Thymus (tissue), 11 donors: Measurements from ENCODE around the gene ABCA4. TPM values are rescaled to one million over a fixed set of nuclear protein-coding genes. Genes with fewer than 3 reads are reported as not detected.

ENCODE experiments used
- DNase-seq, 9 donors: peaks; one replicate each; pipeline ENCODE4 v3.0.0-alpha.2; 2013; ENCODE audit warnings: low spot score in 9 of 9, low read depth in 6 of 9, missing footprints in 1 of 9
- H3K27ac ChIP-seq, 2 donors: one replicate each; pipeline ENCODE4 v1.5.1; 2013; ENCODE audit warnings: control low read depth in 1 of 2, low read depth in 1 of 2, low read length in 1 of 2, mild to moderate bottlenecking in 1 of 2, moderate library complexity in 1 of 2
- H3K27me3 ChIP-seq, 2 donors: one replicate each; pipeline ENCODE4 v1.5.1; 2013; ENCODE audit warnings: low read length in 1 of 2; ENCODE audit not compliant: control insufficient read depth in 2 of 2, insufficient read depth in 1 of 2
- H3K36me3 ChIP-seq, 2 donors: one replicate each; pipeline ENCODE4 v1.5.1; 2013; ENCODE audit warnings: low read length in 1 of 2, mild to moderate bottlenecking in 1 of 2, moderate library complexity in 1 of 2; ENCODE audit not compliant: control insufficient read depth in 2 of 2, insufficient read depth in 2 of 2
- H3K4me1 ChIP-seq, 2 donors: one replicate each; pipeline ENCODE4 v1.5.1; 2013; ENCODE audit warnings: low read length in 2 of 2; ENCODE audit not compliant: control insufficient read depth in 2 of 2, insufficient read depth in 2 of 2
- H3K4me3 ChIP-seq, 2 donors: one replicate each; pipeline ENCODE4 v1.5.1; 2013; ENCODE audit warnings: low read length in 2 of 2, control low read depth in 1 of 2, mild to moderate bottlenecking in 1 of 2
- H3K9me3 ChIP-seq, 2 donors: one replicate each; pipeline ENCODE4 v1.5.1; 2013; ENCODE audit warnings: low read length in 1 of 2, mild to moderate bottlenecking in 1 of 2; ENCODE audit not compliant: control insufficient read depth in 2 of 2, insufficient read depth in 1 of 2
- WGBS: extraction: QIAGEN DNeasy Blood & Tissue Kit; methylation state at CpG from one replicate; pipeline ENCODE4 v1.1.7; 2013; 5-methylcytosine and 5-hydroxymethylcytosine counted together
- polyA plus RNA-seq: library from polyadenylated mRNA; stranded (reverse); fragments of 200-250 nt; gene quantifications from one replicate; pipeline ENCODE4 v1.2.3, GENCODE V29; 2013
- total RNA-seq: library from RNA; stranded (reverse); fragments of 120-200 nt; gene quantifications from one replicate; pipeline ENCODE4 v1.2.4, GENCODE V29; 2013
- donor health status: healthy.

Gene ABCA4
- total and polyA plus RNA-seq, 2 donors: 0.24 to 2.0 TPM

DNA sequence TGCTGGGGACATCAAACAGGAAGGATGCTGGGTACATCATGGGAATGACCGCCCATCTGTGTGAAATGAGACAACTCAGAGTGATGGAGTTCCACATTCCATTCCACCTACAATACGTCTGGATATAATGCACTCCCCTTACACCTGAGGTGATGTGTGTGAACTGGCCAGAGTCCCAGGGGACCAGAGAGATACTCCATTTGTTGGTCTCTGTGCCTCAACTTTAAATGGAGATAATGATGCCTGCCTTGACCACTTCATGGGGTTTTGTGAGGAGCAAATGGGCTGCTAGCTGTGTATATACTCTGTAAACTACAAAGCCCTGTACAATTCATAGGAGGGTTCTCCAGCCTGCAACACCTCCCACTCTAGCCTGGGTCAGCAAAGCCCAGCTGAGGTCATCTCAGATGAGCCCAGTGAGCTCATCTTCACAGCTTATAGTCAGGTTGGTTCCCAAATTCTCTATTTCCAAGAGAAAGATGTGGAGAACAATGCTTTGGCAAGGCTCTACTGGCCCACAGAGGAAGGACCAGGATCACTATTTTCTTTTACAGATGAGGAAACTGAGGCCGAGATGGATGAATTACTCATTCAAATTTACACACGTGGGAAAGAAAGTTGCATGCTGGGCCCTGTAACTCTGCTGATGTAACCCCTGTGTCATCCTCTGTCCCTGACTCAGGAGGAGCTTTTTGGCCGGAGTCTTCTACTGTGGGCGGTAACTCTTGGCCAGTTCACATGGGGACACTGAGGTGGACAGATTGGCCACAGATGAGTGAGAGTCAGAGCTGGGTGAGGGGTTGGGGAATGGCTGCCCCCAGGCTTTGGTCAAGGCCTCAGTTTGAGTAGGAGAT, 106.1 kb downstream of the ABCA4 start:
- WGBS: 95% methylated on average over 6 of the region's 6 CpGs
- Histone ChIP-seq H3K27me3 (no peaks in the 10 kb centered on the region), H3K4me3 (no peak overlapping the region), H3K9me3 (no peaks in the 10 kb centered on the region), H3K4me1 (no peaks in the 10 kb centered on the region), H3K36me3 (no peaks in the 10 kb centered on the region), H3K27ac (no peak overlapping the region)
- no peak for DNase-seq

DNA sequence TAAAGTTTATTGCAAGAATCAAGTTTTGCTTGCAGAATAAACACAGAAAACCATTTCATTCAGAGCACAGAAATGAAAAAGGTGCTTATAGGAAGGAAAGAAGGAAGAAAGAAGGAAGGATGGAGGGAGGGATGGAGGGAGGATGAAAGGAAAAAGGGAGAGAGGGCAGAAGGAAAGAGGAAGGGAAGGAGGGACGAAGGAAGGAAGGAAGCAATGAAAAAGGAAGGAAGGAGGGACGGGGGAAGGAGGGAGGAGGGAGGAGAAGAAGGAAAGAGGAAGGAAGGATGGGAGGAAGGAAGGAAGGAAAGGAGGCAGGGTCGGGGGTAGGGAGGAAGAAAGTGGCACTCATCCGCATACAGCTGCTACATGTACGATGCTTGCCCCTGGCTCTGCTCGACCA, 106.9 kb downstream of the ABCA4 start:
- Histone ChIP-seq H3K27me3 (no peaks in the 10 kb centered on the region), H3K9me3 (no peaks in the 10 kb centered on the region), H3K36me3 (no peaks in the 10 kb centered on the region), H3K27ac (no peak overlapping the region), H3K4me3 (no peak overlapping the region), H3K4me1 (no peaks in the 10 kb centered on the region)
- DNase-seq: no peak
- 54% methylated on average over 6 of the region's 6 CpGs for WGBS

DNA sequence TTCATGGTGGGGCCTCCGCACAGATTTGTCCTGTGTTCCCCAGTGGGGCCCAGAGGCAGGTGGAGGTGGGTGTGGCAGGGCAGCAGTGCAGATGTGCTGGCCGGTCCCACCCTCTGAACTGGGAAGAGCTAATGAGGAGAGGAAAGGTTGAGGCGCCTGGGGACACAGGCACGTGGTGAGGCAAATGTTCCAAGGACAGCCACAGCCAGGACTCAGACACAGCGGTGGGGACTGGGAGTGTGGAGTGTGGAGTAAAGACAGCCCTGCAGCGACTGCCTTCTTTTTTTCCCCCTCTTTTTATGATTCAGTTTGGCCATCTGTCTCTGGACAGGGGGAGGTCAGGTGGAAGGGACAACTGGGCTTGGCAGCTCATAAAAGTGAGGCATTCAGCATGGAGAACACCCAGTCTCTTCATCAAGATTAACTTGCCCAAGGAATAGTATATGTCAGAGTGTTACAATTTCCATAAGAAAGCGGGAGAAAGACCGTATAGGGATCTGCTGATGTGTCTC, 107.5 kb downstream of the ABCA4 start:
- no peak for DNase-seq
- H3K36me3 ChIP-seq: no peaks in the 10 kb centered on the region
- WGBS: 91% methylated on average over 8 of the region's 8 CpGs

DNA sequence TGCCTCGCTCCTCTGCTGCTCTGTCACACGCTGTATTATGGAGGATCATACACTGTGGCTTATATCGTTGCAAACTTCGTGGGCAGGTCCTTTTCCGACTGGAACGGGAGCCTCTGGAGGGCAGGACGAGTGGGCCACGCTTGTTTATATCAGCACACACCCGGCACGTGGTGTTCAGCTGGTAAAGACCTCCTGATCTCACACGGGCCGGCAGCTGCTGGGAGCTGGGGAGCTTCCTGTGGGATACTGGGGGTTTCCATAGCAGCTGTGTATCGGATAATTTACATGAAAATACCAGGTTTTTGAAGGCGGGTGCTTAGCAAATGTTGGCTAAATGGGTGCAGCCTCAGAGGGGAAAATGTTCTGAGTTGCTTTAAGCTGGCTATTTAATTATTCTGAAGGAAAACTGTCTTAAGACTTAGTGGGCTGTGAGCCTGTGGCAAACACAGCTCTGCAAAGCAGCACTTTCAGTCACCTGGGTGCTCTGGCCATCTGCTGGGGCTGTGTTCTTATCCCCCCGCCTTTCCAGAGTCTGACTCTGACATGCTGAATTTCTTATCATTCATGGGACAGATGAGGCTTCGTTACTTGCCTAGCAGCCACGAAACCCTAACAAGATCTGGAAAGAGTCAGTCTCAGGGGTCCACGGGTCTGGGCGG, 108.1 kb downstream of the ABCA4 start:
- no peak for DNase-seq
- Histone ChIP-seq H3K27ac (no peak overlapping the region), H3K4me1 (no peaks in the 10 kb centered on the region), H3K36me3 (no peaks in the 10 kb centered on the region), H3K4me3 (no peak overlapping the region), H3K27me3 (no peaks in the 10 kb centered on the region), H3K9me3 (no peaks in the 10 kb centered on the region)
- 76% methylated on average over 19 of the region's 19 CpGs for WGBS

More for the DNA sequence above, 107.5 kb downstream of the ABCA4 start:
- Histone ChIP-seq H3K4me1 (no peaks in the 10 kb centered on the region), H3K4me3 (no peak overlapping the region), H3K27me3 (no peaks in the 10 kb centered on the region), H3K9me3 (no peaks in the 10 kb centered on the region), H3K27ac (no peak overlapping the region)

DNA sequence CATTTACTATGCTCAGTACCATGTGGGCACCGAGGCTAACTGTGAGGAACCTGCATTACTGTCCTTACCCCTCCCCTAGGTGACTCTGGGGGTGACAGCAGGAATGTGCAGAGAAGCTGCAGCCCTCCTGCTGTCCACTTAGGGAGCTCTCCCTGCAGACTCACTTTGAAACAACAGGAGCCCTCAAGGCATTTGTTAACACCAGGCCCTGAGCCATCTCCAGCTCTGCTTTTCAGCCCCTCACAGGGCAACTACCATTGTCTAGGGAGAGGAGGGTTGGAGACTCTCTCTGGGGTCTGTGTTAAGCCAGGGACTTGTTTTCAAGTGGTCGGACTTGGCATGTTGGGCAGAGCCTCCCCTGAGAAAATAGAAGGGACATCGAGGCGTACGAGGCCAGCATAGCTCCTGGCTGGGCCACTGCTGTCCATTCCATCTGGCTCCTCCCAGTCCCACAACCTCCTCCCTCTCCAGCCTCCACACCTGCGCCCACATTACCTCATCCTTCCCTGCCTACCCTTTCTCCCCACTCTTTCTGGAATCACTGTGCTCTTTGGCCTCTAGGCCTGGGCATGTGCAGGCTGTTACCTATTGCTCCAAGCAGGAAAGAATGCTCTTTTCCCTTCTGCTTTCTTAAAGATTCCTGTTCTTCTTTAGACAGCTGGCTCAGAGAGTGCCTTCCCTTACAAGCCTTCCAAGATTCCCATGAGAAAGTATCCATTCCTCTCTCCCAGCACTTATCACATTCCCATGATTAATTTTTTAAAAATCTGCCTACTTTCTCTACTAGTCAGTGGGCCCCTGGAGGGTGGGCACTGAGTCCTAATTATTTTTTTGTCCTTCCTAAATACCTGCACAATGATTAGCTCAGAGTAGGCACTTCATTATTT, 109.0 kb downstream of the ABCA4 start:
- no peaks in the 10 kb centered on the region for H3K36me3 ChIP-seq
- no peak overlapping the region for H3K27ac ChIP-seq
- 94% methylated on average over 6 of the region's 6 CpGs for WGBS
- no peaks in the 10 kb centered on the region for H3K27me3 ChIP-seq
- DNase-seq: no peak
- H3K4me3 ChIP-seq: no peak overlapping the region
- H3K4me1 ChIP-seq: no peaks in the 10 kb centered on the region
- H3K9me3 ChIP-seq: no peaks in the 10 kb centered on the region

DNA sequence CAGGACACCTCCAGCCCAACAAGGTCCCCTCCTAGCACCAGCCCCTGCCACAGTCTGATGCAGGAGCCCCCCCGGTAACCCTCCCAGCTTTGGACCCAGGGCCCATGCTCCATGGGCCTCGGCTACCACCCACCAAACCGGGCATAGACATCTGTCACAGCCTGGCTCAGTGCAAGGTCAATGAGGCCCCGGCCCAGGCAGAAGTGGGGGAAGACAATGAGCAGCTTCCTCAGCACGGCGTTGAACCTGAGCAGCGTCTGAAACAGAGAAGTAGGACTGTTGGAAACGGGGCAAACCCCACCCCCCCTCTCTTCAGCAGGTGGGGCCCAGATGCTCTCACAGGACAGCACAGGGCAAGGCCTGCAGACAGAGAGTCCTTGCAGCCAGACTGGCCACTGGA, 109.8 kb downstream of the ABCA4 start:
- DNase-seq: no peak
- H3K36me3 ChIP-seq: no peaks in the 10 kb centered on the region
- H3K4me3 ChIP-seq: no peak overlapping the region
- no peaks in the 10 kb centered on the region for H3K9me3 ChIP-seq
- no peaks in the 10 kb centered on the region for H3K4me1 ChIP-seq
- no peak overlapping the region for H3K27ac ChIP-seq
- H3K27me3 ChIP-seq: no peaks in the 10 kb centered on the region
- WGBS: 94% methylated on average over 8 of the region's 8 CpGs

DNA sequence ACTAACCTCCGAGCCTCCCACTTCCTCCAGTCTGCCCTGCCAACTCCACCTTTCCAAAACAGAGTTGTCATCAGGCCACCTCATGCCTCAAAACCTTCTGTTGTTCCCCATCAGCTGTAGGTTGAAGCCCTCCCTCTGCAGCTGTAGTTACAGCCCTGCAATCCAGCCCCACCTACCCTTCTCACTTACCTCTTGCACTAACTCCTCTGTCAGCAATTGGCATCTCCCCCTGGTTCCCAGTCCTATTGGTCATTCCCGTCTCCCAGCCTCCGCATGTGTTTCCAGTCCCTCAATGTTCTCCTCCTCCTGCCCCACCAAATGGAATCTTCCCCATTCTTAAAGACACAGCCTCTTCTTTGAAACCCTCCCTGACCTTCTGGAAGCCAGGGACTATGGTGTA, 111.6 kb downstream of the ABCA4 start:
- H3K36me3 ChIP-seq: no peaks in the 10 kb centered on the region
- DNase-seq: no peak
- H3K27ac ChIP-seq: no peak overlapping the region
- no peaks in the 10 kb centered on the region for H3K4me1 ChIP-seq
- no peak overlapping the region for H3K4me3 ChIP-seq
- H3K27me3 ChIP-seq: no peaks in the 10 kb centered on the region
- WGBS: 92% methylated on average over 3 of the region's 3 CpGs
- no peaks in the 10 kb centered on the region for H3K9me3 ChIP-seq

DNA sequence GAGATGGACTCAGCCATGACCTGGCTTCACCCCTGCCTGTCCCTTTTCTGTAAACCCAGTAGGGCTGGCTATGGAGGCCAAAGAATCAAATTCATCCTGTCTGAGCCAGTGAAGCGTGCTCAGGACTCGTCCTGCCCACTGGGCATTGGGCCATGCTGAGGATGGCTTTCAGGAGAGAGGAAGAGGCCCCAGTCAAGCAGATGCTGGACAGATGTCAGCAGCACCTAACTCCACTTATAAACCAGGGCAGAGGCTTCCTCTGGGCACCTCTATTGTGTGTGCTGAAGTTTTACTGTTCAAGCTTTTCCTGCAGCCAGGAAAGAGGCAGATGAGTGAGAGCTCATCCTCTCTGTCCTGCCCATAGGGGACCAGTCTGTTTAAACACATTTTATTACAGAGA, 114.3 kb downstream of the ABCA4 start:
- no peak for DNase-seq
- H3K4me3 ChIP-seq: no peak overlapping the region
- WGBS: 88% methylated on average over 2 of the region's 2 CpGs
- H3K36me3 ChIP-seq: no peaks in the 10 kb centered on the region
- H3K9me3 ChIP-seq: no peaks in the 10 kb centered on the region
- no peak overlapping the region for H3K27ac ChIP-seq
- H3K27me3 ChIP-seq: no peaks in the 10 kb centered on the region
- no peaks in the 10 kb centered on the region for H3K4me1 ChIP-seq
